GM12878 (cell line): ENCODE data around the gene ATF4. TPM values are rescaled to one million over a fixed set of nuclear protein-coding genes. Genes with fewer than 3 reads are reported as not detected.

Source experiments
- ATAC-seq: fragments of 200-7000 bp; cut with Tn5 transposase; 3 replicates; pipeline ENCODE4 v1.9.1; 2020; ENCODE audit warnings: mild to moderate bottlenecking, moderate library complexity
- BruUV-seq: library from RNA; stranded (reverse); fragments of 400-500 nt; replicated peaks from 2 replicates; lab custom pipeline; 2021; lab: Mats Ljungman, UMichigan
- CTCF ChIA-PET: fragments of 300-600 bp; sonication (Branson Sonifier 250); formaldehyde crosslinking; extraction: SDS; loops from one replicate; lab custom pipeline; 2021; ENCODE audit warnings: inconsistent platforms; lab: Yijun Ruan, JAX
- POLR2A ChIA-PET: fragments of 350-600 bp; formaldehyde crosslinking; extraction: SDS; loops from one replicate; lab custom pipeline; 2021; ENCODE audit warnings: inconsistent platforms; lab: Charles Lee
- RAD21 ChIA-PET: fragments of 300-600 bp; sonication (Branson Sonifier 250); formaldehyde crosslinking; loops from one replicate; lab custom pipeline; 2023; ENCODE audit warnings: antibody characterized with exemption; ENCODE audit not compliant: unreplicated experiment; lab: Charles Lee
- SMC1A ChIA-PET: fragments of 300-600 bp; sonication (Branson Sonifier 250); formaldehyde crosslinking; loops from one replicate; lab custom pipeline; 2023; ENCODE audit not compliant: unreplicated experiment, uncharacterized antibody; lab: Charles Lee
- DNase-seq: peaks from one replicate; pipeline ENCODE4 v3.0.0-alpha.2; 2011; ENCODE audit warnings: low read depth, low spot score
- FAIRE-seq: peaks from 3 replicates; lab custom pipeline; 2011; peaks lifted over from hg19 to GRCh38; lab: Jason Lieb, UNC
- H2AFZ ChIP-seq: 2 replicates; pipeline ENCODE4 v1.6.0; 2011; ENCODE audit warnings: low read depth, low read length, control low read depth; ENCODE audit not compliant: control insufficient read depth
- H3K27ac ChIP-seq: 2 replicates; pipeline ENCODE4 v1.5.1; 2011; ENCODE audit warnings: control low read depth; ENCODE audit not compliant: control insufficient read depth, insufficient read depth
- H3K27me3 ChIP-seq, 2 experiments: replicated peaks in 1 of 2; 2 replicates each; pipeline versions ENCODE4 v1.6.0 to v1.6.1; 2011; ENCODE audit warnings: low read length in 1 of 2; ENCODE audit not compliant: control insufficient read depth in 2 of 2, insufficient read depth in 2 of 2
- H3K36me3 ChIP-seq, 2 experiments: 2 replicates each; pipeline ENCODE4 v1.5.1; 2011; ENCODE audit warnings: low read length in 1 of 2; ENCODE audit not compliant: control insufficient read depth in 2 of 2, insufficient read depth in 2 of 2
- H3K4me1 ChIP-seq: 2 replicates; pipeline ENCODE4 v1.6.1; 2011; ENCODE audit warnings: mild to moderate bottlenecking, low read length, moderate library complexity, mixed read lengths; ENCODE audit not compliant: control insufficient read depth, insufficient read depth
- H3K4me2 ChIP-seq: 2 replicates; pipeline ENCODE4 v1.6.0; 2011; ENCODE audit warnings: control low read depth; ENCODE audit not compliant: control insufficient read depth, insufficient read depth
- H3K4me3 ChIP-seq: fragments of 200-600 bp; sonication (generic); 2 replicates; pipeline ENCODE4 v1.5.1; 2016
- H3K79me2 ChIP-seq: 2 replicates; pipeline ENCODE4 v1.6.0; 2011; ENCODE audit warnings: low read length; ENCODE audit not compliant: control insufficient read depth, insufficient read depth
- H3K9ac ChIP-seq: 2 replicates; pipeline ENCODE4 v1.8.0; 2011; ENCODE audit warnings: low read length, control low read depth, mixed read lengths; ENCODE audit not compliant: control insufficient read depth, insufficient read depth
- H3K9me3 ChIP-seq: replicated peaks from 3 replicates; pipeline ENCODE4 v1.5.1; 2011; ENCODE audit warnings: mild to moderate bottlenecking, low read length; ENCODE audit not compliant: control insufficient read depth, insufficient read depth
- H4K20me1 ChIP-seq: 2 replicates; pipeline ENCODE4 v1.6.0; 2011; ENCODE audit not compliant: control insufficient read depth, insufficient read depth
- CHD2 ChIP-seq: IDR thresholded peaks from 2 replicates; pipeline ENCODE4 v1.6.1; 2011; ENCODE audit warnings: low read depth, low read length, improper control_type of control experiment, borderline replicate concordance
- CREB1 ChIP-seq: IDR thresholded peaks from 2 replicates; pipeline ENCODE4 v1.6.1; 2012; ENCODE audit warnings: low read depth, mild to moderate bottlenecking, inconsistent platforms
- HSF1 ChIP-seq: fragments of 150-350 bp; IDR thresholded peaks from 2 replicates; pipeline ENCODE4 v1.6.1; 2014; ENCODE audit warnings: mild to moderate bottlenecking, low read depth, low read length
- NFIC ChIP-seq: IDR thresholded peaks from 2 replicates; pipeline ENCODE4 v1.6.1; 2012; ENCODE audit warnings: low read depth, mild to moderate bottlenecking, inconsistent platforms, low read length, moderate library complexity
- NFXL1 ChIP-seq: fragments of 450-650 bp; IDR thresholded peaks from 2 replicates; pipeline ENCODE4 v1.6.1; 2017; ENCODE audit warnings: antibody characterized with exemption, mild to moderate bottlenecking, borderline replicate concordance
- PML ChIP-seq: IDR thresholded peaks from 2 replicates; pipeline ENCODE4 v1.6.1; 2012; ENCODE audit warnings: low read length, inconsistent platforms
- POU2F2 ChIP-seq: IDR thresholded peaks from 3 replicates; pipeline ENCODE4 v1.6.1; 2011; ENCODE audit warnings: low read depth, mild to moderate bottlenecking, low read length, borderline replicate concordance
- RAD51 ChIP-seq: fragments of 450-650 bp; IDR thresholded peaks from 2 replicates; pipeline ENCODE4 v1.6.1; 2016; ENCODE audit warnings: moderate library complexity, mild to moderate bottlenecking, inconsistent platforms
- RB1 ChIP-seq: fragments of 450-650 bp; formaldehyde crosslinking; IDR thresholded peaks from 2 replicates; pipeline ENCODE4 v1.6.1; 2017; ENCODE audit warnings: mild to moderate bottlenecking, borderline replicate concordance
- RBBP5 ChIP-seq: fragments of 200-600 bp; sonication (generic); conservative IDR thresholded peaks from 2 replicates; pipeline ENCODE4 v1.6.1; 2016
- REST ChIP-seq: IDR thresholded peaks from 2 replicates; pipeline ENCODE4 v1.6.1; 2012; ENCODE audit warnings: mild to moderate bottlenecking, low read depth, low read length
- SMARCA5 ChIP-seq: fragments of 450-650 bp; IDR thresholded peaks from 2 replicates; pipeline ENCODE4 v1.6.1; 2017; ENCODE audit warnings: mild to moderate bottlenecking
- SPI1 ChIP-seq: IDR thresholded peaks from 2 replicates; pipeline ENCODE4 v1.6.1; 2011; ENCODE audit warnings: low read depth, mild to moderate bottlenecking, low read length, moderate library complexity, borderline replicate concordance; ENCODE audit not compliant: insufficient read depth
- SREBF1 ChIP-seq: IDR thresholded peaks from 2 replicates; pipeline ENCODE4 v1.6.1; 2012; ENCODE audit warnings: mild to moderate bottlenecking, low read length
- SREBF2 ChIP-seq: IDR thresholded peaks from 2 replicates; pipeline ENCODE4 v1.6.1; 2012; ENCODE audit warnings: mild to moderate bottlenecking, low read length
- TAF1 ChIP-seq: IDR thresholded peaks from 2 replicates; pipeline ENCODE4 v1.6.1; 2011; ENCODE audit warnings: mild to moderate bottlenecking, low read depth, low read length, borderline replicate concordance
- ZNF384 ChIP-seq: IDR thresholded peaks from 2 replicates; pipeline ENCODE4 v1.6.1; 2012; ENCODE audit warnings: low read depth, mild to moderate bottlenecking, low read length, improper control_type of control experiment, borderline replicate concordance
- WGBS: methylation state at CpG from one replicate; pipeline ENCODE4 v1.1.6; 2016; ENCODE audit warnings: low lambda C conversion rate; ENCODE audit not compliant: insufficient replicate concordance, insufficient coverage; ENCODE audit errors: missing lambda C conversion rate; 5-methylcytosine and 5-hydroxymethylcytosine counted together
- in situ Hi-C: fragments of 300-500 bp; cut with MboI; formaldehyde crosslinking; loops from 9 replicates; pipeline ENCODE4 v1.14.3; 2018; ENCODE audit warnings: mixed read lengths
- intact Hi-C: fragments of 100-400 bp; cut with micrococcal nuclease; formaldehyde crosslinking; loops from one replicate; pipeline ENCODE4 v1.14.2; 2022; ENCODE audit not compliant: unreplicated experiment
- polyA plus RNA-seq, 11 experiments: library from polyadenylated mRNA; depleted of rRNA in 4 of 11; unstranded in 6 of 11; stranded (reverse) in 5 of 11; fragments of >200 nt; fragmentation: Nextera tagmentation in 4 of 11; fragmentation: Illumina TruSeq in 1 of 11; extraction: Ambion mirVana in 4 of 11; extraction: Trizol in 1 of 11; gene quantifications; 1 replicate in 1 of 11; 2 replicates in 10 of 11; pipeline versions ENCODE4 v1.2.1 to v1.2.3, GENCODE V29; 2011 to 2016; ENCODE audit warnings: inconsistent platforms in 2 of 11, missing spikeins in 2 of 11, low read depth in 1 of 11
- total RNA-seq, 4 experiments: library from RNA; depleted of rRNA in 3 of 4; stranded (reverse); fragments of >200 nt in 3 of 4; fragmentation: Illumina TruSeq in 1 of 4; extraction: Trizol in 1 of 4; gene quantifications; 2 replicates each; pipeline versions ENCODE4 v1.2.1 to v1.2.3, GENCODE V29; 2013 to 2021
- TF ChIP-seq, protein P1 (sequence below): fragments of 450-650 bp; IDR thresholded peaks from 2 replicates; pipeline ENCODE4 v1.6.1; 2018; ENCODE audit warnings: mild to moderate bottlenecking, low read depth, moderate library complexity; ENCODE audit not compliant: partially characterized antibody

ATF4 gene
- total and polyA plus RNA-seq, 10 of the 15 experiments (the other 5 are each of a cell fraction or from before 2014, with no cell fraction given): 88.3 to 605 (median 320) TPM

GRCh38 chr22:39535357-39535725 lies 15.0 kb downstream of the ATF4 start:
- Histone ChIP-seq H3K36me3 (peaks cover 0 to under 1% of the 10 kb centered on the region in 2 experiments; a peak in 1 of 4 replicates), H2AFZ (no peak overlapping the region), H3K4me2 (no peak overlapping the region), H3K9ac (no peak overlapping the region), H3K27me3 (no peaks in the 10 kb centered on the region), H3K27ac (no peak overlapping the region), H3K4me3 (no peak overlapping the region), H3K79me2 (peaks cover 22% of the 10 kb centered on the region), H3K4me1 (peaks cover 8% of the 10 kb centered on the region), H3K9me3 (no peaks in the 10 kb centered on the region), H4K20me1 (no peaks in the 10 kb centered on the region)
- ChIA-PET RAD21 (interaction anchor here (1.1 to 5.5 kb wide), 3 partner anchors 489 to 501 kb away, joined by 3 to 48 read pairs (median 5); no protein-coding TSS in a partner anchor), POLR2A (no interaction called here), CTCF (interaction anchor here (0.7 to 17.8 kb wide), 13 partner anchors 39 to 914 kb away, joined by 3 to 372 read pairs (median 5); partner anchors contain the start of gene MIEF1), SMC1A (interaction anchor here (1.4 to 6.2 kb wide), 2 partner anchors 489 to 502 kb away, joined by 3 to 31 read pairs; no protein-coding TSS in a partner anchor)
- in situ Hi-C loops (loop anchor here (5.0 kb wide), 1 partner anchor 812 kb away; the partner anchor contains the start of gene ADSL), intact Hi-C loops (loop anchor here (5.0 kb wide), 1 partner anchor 487 kb away; no protein-coding TSS in a partner anchor)
- no peak for TF ChIP-seq POU2F2
- TF ChIP-seq REST: no peak
- TF ChIP-seq CREB1: no peak
- TF ChIP-seq SPI1: no peak
- no peak for TF ChIP-seq NFXL1
- no peak for TF ChIP-seq NFIC
- no peak for TF ChIP-seq RBBP5
- no peak for TF ChIP-seq PML
- TF ChIP-seq CHD2: no peak
- no peak for TF ChIP-seq HSF1
- no peak for TF ChIP-seq TAF1
- no peak for TF ChIP-seq SREBF2
- no peak for TF ChIP-seq RAD51
- TF ChIP-seq RB1: no peak
- TF ChIP-seq, protein P1, sequence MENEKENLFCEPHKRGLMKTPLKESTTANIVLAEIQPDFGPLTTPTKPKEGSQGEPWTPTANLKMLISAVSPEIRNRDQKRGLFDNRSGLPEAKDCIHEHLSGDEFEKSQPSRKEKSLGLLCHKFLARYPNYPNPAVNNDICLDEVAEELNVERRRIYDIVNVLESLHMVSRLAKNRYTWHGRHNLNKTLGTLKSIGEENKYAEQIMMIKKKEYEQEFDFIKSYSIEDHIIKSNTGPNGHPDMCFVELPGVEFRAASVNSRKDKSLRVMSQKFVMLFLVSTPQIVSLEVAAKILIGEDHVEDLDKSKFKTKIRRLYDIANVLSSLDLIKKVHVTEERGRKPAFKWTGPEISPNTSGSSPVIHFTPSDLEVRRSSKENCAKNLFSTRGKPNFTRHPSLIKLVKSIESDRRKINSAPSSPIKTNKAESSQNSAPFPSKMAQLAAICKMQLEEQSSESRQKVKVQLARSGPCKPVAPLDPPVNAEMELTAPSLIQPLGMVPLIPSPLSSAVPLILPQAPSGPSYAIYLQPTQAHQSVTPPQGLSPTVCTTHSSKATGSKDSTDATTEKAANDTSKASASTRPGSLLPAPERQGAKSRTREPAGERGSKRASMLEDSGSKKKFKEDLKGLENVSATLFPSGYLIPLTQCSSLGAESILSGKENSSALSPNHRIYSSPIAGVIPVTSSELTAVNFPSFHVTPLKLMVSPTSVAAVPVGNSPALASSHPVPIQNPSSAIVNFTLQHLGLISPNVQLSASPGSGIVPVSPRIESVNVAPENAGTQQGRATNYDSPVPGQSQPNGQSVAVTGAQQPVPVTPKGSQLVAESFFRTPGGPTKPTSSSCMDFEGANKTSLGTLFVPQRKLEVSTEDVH: no peak
- TF ChIP-seq ZNF384: no peak
- TF ChIP-seq SMARCA5: no peak
- no peak for TF ChIP-seq SREBF1
- DNase-seq (no peak), FAIRE-seq (no peak), ATAC-seq (no peak)
- 40% methylated on average over 10 of the region's 13 CpGs for whole genome bisulfite sequencing
- no TSS peak for BruUV-seq
